ENCODE measurements around the gene RPS6KB2.
"Not testable (repeated sequence)": the region's sequence is repeated elsewhere in the genome, so short reads cannot be mapped to it uniquely, and the experiment has no call there.

RPS6KB2 gene

DNA sequence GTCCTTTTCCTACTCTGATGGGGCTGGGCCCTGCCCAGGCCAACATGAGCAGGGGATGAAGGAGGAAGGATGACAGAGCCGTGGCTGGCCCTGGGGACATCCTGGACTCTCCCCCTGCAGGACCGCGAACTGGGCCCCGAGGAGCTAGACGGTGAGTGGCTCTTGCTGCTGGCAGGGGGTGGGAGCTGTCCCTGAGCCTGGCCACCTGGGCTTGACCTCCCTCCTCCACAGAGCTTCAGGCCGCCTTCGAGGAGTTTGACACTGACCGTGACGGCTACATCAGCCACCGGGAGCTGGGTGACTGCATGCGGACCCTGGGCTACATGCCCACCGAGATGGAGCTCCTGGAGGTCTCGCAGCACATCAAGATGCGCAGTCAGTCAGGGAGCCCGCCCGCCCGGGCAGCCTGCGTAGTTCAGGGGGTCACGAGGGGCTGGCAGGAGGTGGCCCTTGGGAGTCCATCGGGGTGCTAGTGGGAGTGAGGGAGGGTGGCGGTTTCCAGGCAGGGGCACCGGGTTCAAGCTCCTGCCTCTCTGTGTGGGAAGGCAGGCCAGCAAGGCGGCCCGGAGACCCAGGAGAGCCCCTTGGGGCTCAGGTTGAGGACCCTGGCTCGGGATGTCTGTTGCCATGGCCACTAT, 27.9 kb downstream of the RPS6KB2 start:
- H3K4me3 ChIP-seq (ENCODE audit: low read length), result no peak overlapping the region
- no peak for DNase-seq (ENCODE audit: low read depth, low spot score)

DNA sequence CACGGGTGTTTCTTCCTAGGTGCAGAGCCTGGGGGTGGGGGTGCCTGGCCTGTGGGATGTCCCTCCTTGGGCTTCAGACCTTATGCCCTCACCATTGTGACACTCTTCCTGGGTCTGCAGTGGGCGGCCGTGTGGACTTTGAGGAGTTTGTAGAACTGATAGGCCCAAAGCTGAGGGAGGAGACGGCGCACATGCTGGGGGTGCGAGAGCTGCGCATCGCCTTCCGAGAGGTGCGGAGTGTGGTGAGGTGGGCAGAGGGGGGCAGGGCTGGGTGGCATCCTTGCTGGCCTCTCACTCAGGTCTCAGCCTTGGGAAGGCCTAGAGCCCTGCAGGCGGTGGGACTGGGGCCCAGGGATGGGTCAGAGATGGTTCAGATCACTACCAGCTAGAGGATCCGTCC, 29.2 kb downstream of the RPS6KB2 start:
- DNase-seq (ENCODE audit: low read depth, low spot score), result no peak

DNA sequence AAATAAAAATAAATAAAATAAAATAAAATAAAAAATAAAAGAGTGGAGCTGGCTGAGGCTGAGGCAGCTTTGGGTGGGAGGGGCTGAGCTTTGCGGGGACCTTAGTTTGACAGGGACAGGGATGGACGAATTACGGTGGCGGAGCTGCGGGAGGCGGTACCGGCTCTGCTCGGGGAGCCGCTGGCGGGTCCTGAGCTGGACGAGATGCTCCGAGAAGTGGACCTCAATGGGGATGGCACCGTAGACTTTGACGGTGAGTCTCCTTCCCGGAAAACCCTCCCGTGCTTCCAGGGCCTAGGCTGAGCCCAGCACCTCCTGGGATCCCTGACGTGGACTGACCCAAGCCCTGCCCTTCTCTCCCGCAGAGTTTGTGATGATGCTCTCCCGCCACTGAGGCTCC, 30.0 kb downstream of the RPS6KB2 start:
- no peak overlapping the region for H3K4me3 ChIP-seq (ENCODE audit: low read length)
- no peak for DNase-seq (ENCODE audit: low read depth, low spot score)

More for the DNA sequence above, 29.2 kb downstream of the RPS6KB2 start:
- no peak overlapping the region for H3K4me3 ChIP-seq (ENCODE audit: low read length)

DNA sequence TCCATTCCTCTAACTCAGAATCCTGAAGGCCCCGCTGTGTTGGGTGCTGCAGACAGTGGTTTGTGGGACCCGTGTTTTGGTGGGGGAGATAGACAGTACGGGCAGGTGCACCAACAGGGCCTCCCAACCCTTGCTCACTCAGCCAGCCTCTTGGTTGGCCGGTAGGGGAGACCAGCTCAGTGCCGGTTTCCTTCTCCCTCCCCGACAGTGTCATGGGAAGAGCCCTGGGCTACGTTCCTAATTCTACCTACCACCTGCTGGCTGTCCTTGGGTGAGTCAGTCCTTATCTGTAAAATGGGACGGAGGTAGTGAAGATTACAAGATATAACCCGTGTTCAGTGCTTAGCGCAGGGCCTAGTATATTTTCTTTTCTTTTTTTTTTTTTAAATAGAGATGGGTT, 34.9 kb downstream of the RPS6KB2 start:
- H3K4me3 ChIP-seq (ENCODE audit: low read length), result no peak overlapping the region
- no peak for DNase-seq (ENCODE audit: low read depth, low spot score)

DNA sequence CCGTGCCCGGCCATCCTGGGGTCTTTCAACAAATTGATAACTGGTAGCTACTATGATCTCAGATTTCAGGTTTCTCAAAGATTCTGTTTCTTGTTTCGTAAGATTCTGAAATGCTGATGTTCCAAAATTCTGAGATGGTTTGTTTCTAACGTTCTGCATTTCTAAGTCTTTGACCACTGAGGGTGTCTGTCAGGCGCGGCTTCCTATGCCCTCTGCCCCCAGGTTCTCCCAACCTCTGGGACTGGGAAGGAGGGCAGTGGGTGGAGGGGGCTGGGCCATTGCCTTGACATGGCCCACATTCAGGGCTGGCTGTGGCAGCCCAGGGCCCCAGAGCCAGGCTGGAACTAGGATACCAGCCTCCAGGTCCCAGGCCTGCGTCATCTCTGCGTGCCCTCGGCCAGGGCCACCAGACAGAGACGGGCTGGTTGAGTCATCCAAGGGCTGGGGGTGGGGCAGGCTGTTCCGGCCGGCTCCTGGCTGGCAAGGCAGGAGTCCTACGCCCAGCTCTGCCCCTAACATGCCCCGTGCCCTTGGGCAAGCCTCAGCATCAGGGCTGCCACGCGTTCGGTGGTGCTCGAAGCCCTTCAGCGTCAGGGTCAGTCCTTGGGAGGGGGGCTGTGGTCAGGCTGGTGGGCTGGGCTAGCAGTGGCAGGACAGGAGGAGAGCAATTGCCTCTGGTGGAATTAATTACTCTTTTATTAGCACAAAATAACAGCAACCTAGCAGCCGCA, 35.6 kb downstream of the RPS6KB2 start:
- no peak for DNase-seq (ENCODE audit: low read depth, low spot score)
- peak overlapping the region; percentile 82 for H3K4me3 ChIP-seq (ENCODE audit: low read length)

DNA sequence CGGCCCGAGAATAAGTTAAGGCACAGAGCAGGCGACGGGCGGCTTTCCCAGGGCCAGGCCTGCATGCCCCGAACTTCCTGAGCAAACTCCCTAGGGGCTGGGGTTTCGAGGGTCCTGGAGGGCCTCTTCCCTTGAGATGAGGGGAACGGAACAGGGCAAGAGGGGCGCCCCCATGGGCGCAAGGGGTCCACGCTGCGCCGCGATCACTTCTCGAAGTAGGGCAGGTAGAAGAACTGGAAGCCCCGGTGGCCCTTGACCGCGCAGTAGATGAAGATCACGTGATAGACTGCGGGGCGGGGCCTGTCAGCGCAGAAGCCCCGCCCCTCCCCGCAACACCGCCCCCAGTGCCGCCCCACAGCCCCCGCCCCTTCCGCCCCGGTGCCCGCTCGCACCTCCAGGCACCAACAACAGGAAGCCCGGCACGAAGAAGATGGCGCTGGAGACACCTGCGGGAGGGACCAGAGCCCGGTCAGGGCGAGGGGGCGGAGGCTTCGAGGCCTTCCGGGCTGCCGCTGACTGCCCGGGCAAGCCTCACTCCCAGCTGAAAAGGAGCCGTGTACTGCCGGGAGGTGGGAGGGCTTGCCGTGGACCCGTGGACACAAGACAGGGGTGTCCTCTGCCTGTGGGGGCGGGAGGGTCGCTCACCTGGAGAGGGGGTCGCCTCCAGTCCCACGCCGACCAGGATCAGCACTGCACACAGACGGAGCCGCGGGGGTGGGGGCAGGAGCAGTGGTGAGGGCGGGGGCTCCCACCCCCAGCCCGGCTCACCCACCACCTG, 36.3 kb downstream of the RPS6KB2 start:
- peak overlapping the region; percentile 82 for H3K4me3 ChIP-seq (ENCODE audit: low read length)

DNA sequence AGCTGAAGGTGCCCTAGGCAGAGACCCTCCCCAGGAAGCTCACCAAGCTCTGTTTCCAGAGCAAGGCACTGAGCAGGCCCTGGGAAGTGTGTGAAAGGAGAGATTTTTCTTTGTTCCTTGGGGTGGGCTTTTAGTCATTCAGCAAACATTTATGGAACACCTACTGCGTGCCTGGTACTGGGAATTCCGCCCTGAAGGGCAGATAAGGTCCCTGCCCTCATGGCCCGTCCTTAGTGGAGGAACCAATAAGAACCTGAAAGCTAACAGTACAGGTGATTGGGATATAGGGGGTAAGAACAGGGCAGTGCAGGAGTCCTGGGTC, 36.9 kb downstream of the RPS6KB2 start:
- peak overlapping the region; percentile 82 for H3K4me3 ChIP-seq (ENCODE audit: low read length)
- DNase-seq (ENCODE audit: low read depth, low spot score), result no peak

More for the DNA sequence above, 36.3 kb downstream of the RPS6KB2 start:
- peak; percentile 80 for DNase-seq (ENCODE audit: low read depth, low spot score)

DNA sequence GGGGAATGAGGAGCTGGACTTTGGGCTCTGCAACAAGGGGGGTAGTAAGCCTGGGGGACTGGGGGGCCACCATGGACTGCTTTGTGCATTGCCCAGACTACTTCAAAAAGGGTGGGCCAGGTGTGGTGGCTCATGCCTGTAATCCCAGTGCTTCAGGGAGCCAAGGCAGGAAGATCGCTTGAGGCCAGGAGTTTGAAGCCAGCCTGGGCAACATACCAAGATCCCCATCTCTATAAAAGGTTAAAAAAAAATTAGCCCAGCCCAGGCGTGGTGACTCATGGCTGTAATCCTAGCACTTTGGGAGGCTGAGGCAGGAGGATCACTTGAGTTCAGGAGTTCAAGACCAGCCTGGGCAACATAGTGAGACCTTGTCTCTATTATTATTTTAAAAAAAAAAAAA, 37.2 kb downstream of the RPS6KB2 start:
- H3K4me3 ChIP-seq (ENCODE audit: low read length), result peak overlapping the region; percentile 82

DNA sequence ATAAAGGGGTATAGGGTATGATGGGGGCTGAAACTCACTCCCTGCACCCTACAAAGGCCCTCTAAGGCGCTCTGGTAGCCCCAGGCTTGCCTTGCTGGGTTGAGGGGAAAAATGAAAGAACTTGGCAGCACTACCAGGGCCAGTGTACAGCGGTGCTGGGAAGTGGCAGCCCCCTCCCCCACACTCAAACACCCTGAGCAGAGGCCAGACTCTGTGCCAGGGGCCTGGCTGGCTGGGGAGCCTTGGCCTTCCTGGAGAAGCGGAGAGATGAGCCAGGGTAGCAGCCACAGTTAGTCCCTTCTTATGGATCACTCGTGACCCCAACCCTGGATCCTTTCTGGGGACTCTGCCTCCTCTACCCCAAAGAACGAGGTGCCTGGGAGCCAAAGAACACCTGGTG, 38.1 kb downstream of the RPS6KB2 start:
- no peak for DNase-seq (ENCODE audit: low read depth, low spot score)
- no peak overlapping the region for H3K4me3 ChIP-seq (ENCODE audit: low read length)

More for the DNA sequence above, 37.2 kb downstream of the RPS6KB2 start:
- DNase-seq (ENCODE audit: low read depth, low spot score), result not testable (repeated sequence)

DNA sequence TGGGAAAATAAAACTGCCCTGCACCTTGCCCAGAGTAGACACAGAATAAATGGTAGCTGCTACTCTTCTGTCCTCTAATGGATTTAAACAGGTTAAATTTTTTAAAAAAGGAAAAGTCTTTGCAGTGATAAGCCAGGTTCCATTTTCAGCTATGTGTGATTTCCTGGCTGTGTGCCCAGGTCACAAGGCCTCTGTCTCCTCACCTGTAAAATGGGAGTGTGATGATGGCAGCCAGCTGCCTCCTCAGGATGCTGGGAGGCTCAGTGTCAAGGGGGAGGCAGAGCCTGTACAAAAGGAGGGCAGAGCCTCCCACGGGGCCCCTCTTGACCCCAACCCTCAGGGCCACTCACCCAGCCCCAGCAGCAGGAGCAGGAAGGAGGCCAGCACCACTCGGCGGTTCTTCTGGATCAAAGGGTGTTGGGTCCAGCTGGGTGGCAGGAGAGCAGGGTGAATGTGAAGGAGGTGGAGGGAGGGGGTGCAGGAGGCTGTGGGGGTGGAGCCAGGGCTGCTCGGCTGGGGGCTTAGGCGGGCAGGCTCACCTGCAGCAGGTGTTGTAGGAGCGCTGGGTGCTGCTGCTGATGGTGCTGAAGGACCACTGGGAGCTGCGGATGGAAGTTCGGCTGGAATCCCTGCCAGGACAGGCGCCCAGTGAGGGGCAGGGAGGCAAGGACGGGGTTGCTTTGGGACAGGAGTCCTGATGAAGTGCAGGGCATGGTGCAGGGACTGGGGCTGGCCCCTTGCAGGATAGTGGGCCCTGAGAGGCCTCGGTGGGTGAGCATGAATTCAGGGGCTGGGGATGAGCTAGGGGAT, 38.9 kb downstream of the RPS6KB2 start:
- no peak for DNase-seq (ENCODE audit: low read depth, low spot score)
- no peak overlapping the region for H3K4me3 ChIP-seq (ENCODE audit: low read length)

DNA sequence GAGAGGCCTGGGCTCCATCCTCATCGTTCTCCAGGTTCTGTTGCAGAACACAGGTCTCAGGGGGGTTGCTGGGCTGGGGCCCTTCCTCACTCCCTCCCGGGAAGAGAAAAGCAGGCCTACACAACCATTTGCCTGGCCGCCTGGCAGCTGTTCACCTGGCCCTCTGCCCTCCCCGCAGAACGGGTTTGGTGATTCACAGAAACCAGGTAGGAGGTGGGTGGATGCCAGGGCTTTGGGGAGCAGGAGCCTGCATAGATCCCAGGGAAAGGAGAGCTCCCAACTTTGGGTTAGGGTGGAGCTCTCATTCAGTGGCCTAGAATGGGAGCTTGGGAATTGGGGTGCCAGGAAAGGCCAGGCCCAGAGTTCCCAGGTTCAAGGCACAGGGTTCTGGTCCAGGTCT, 39.8 kb downstream of the RPS6KB2 start:
- DNase-seq (ENCODE audit: low read depth, low spot score), result no peak

DNA sequence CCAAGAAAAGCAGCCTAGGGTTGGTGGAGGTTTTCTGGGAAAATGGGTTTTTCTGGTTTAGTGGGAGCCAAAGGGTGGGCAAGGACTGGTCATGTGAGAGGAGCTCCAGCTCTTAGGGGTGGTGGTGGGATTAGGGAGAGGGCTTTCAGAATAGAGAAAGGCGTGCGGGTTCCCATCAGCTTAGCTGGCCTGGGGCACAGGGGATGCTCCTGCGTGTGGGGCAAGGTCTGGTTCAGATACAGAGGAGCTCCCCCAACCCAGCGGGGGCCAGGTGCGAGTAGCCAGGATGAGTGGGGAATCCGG, 40.1 kb downstream of the RPS6KB2 start:
- DNase-seq (ENCODE audit: low read depth, low spot score), result no peak
- peak overlapping the region; percentile 70 for H3K4me3 ChIP-seq (ENCODE audit: low read length)

More for the DNA sequence above, 39.8 kb downstream of the RPS6KB2 start:
- H3K4me3 ChIP-seq (ENCODE audit: low read length), result peak overlapping the region; percentile 70

DNA sequence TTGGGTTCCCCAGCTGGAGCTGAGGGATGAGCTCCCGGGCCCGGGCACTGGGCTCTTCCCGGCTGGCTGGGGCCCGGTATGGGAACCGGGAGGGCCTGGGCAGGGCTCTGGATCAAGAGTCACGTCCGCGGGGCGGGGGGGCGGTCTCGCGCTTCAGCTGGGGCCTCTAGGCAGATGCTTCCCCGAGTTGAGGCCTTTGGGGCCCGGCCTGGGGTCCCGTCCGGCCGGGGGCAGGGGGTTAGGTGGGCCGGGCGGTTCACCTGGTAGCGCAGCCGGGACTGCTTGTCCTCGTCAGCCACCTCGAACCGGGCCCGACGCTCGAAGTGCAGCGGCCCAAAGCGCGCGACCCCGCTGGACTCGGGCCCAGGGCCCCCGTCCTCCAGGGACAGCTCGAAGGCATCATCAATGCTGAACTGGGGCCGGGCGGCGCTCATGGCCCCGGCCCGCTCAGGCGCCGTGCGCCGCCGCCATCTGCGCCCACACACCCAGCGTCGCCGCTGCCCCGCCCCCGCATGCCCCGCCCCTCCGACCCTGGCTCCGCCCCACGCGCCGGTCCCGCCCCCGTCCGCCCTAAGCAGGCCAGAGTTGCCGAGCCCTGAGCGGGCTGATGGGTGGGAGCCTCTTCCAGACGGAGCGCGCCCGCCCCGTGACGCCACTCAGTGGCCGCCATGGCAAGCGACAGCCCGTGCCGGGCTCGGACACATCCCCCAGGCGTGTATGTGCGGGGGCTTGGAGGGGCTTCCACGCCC, 40.6 kb downstream of the RPS6KB2 start, which contains the start of gene TMEM134:
Gene TMEM134, minus strand, starts transcription at position 493 of the 749 bp plus-strand sequence. Its CDS starts 59 bp downstream, at position 434.
- H3K4me3 ChIP-seq (ENCODE audit: low read length), result peak within 1 kb of the TSS; percentile 70
- peak; percentile 87 for DNase-seq (ENCODE audit: low read depth, low spot score)

DNA sequence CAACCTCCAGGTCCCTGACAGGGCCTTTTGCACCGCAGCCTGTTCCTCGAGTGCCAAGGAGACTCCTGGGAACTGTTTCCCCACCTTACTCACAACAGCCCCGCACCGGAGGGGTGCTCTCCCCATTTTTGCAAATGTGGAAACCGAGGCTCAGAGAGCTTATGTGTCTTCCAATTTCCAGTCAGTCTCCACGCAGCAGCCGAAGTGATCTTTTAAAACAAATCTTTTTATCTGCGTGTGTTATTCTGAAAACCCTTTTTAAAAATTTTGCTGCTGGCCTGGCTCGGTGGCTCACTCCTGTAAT, 41.2 kb downstream of the RPS6KB2 start:
- peak overlapping the region; percentile 54 for H3K4me3 ChIP-seq (ENCODE audit: low read length)
- no peak for DNase-seq (ENCODE audit: low read depth, low spot score)

DNA sequence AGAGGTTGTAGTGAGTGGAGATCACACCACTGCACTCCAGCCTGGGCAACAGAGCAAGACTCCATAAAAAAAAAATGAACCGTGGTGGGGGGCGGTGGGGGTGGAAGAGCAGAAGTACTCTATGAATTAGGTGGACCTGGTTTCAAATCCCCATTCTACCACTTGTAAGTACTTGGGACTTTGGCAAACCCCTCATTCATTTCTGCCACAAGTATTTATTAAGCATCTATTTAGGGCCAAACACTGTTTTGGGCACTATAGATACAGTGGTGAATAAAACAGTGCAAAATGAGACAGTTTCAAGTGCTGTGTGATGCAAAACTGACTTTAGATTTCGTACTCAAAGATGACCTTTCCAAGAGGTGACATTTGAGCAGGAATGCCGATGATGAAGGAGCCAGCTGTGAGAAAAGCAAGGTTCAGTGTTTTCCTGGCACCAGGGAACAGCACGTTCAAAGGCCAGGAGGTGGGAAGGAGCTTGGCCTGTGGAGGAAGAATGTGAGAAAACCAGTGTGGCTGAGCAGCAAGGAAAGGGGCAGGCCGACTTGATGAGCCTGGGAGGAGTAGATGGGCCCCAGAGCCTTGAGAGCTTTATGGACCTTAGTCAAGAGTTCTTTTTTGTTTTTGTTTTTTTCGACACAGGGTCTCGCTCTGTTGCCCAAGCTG, 42.2 kb downstream of the RPS6KB2 start:
- DNase-seq (ENCODE audit: low read depth, low spot score), result no peak
- no peak overlapping the region for H3K4me3 ChIP-seq (ENCODE audit: low read length)

DNA sequence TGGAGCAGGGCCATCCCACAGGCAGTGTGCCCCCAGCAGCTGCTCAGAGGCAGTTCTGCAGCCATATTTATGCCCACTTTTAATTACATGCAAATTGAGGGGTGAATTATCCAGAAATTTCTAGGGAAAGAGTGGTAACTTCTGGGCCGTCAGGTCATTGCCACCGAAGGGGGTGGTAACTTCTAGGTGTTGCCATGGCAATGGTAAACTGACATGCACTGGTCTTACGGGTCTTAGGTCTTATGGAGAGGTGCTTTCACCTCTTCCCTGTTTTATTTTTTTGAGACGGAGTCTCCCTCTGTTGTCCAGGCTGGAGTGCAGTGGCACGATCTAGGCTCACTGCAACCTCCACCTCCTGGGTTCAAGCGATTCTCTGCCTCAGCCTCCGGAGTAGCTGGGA, 44.6 kb downstream of the RPS6KB2 start:
- no peak overlapping the region for H3K4me3 ChIP-seq (ENCODE audit: low read length)
- DNase-seq (ENCODE audit: low read depth, low spot score), result no peak

DNA sequence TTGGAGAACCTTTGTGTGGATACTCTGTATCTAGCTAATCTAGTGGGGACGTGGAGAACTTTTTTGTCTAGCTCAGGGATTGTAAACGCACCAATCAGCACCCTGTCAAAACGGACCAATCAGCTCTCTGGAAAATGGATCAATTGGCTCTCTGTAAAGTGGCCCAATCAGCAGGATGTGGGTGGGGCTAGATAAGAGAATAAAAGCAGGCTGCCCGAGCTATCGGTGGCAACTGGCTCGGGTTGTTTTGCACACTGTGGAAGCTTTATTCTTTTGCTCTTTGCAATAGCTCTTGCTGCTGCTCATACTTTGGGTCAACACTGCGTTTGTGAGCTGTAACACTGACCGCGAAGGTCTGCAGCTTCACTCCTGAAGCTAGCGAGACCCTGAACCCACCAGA, 48.4 kb downstream of the RPS6KB2 start:
- not testable (repeated sequence) for DNase-seq (ENCODE audit: low read depth, low spot score); H3K4me3 ChIP-seq (ENCODE audit: low read length)

DNA sequence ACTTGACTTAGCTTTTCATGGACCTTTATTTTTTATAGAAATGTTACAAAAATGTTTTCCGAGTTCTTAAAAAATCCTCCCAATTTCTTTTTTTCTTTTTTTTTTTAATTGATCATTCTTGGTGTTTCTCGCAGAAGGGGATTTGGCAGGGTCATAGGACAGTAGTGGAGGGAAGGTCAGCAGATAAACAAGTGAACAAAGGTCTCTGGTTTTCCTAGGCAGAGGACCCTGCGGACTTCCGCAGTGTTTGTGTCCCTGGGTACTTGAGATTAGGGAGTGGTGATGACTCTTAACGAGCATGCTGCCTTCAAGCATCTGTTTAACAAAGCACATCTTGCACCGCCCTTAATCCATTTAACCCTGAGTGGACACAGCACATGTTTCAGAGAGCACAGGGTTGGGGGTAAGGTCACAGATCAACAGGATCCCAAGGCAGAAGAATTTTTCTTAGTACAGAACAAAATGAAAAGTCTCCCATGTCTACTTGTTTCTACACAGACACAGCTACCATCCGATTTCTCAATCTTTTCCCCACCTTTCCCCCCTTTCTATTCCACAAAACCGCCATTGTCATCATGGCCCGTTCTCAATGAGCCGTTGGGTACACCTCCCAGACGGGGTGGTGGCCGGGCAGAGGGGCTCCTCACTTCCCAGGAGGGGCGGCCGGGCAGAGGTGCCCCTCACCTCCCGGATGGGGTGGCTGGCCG, 49.2 kb downstream of the RPS6KB2 start:
- not testable (repeated sequence) for H3K4me3 ChIP-seq (ENCODE audit: low read length); DNase-seq (ENCODE audit: low read depth, low spot score)

All from Jurkat, Clone E6-1 (cell line).